Fibroblast of mammary gland (primary cell): ENCODE measurements around the gene ABO.

Experiments
- DNase-seq: peaks from one replicate; pipeline ENCODE4 v3.0.0-alpha.2; 2010; ENCODE audit warnings: low read depth
- H3K4me3 ChIP-seq: 2 replicates; pipeline ENCODE4 v1.5.1; 2011; ENCODE audit warnings: low read depth, mild to moderate bottlenecking, low read length, moderate library complexity; ENCODE audit not compliant: control insufficient read depth
- CTCF ChIP-seq: conservative IDR thresholded peaks from 2 replicates; pipeline ENCODE4 v1.5.1; 2011; ENCODE audit warnings: low read depth, low read length, inconsistent platforms; ENCODE audit not compliant: control insufficient read depth, insufficient read depth

Gene ABO

GRCh38 chr9:133249337-133249736 is 25.7 kb downstream of the ABO start:
- TF ChIP-seq CTCF = no peak
- no peak overlapping the region for H3K4me3 ChIP-seq
- no peak for DNase-seq

- no peak for TF ChIP-seq CTCF
- H3K4me3 ChIP-seq = no peak overlapping the region
- no peak for DNase-seq
These were observed 26.2 kb downstream of the ABO start for GRCh38 chr9:133248726-133249295.

DNA sequence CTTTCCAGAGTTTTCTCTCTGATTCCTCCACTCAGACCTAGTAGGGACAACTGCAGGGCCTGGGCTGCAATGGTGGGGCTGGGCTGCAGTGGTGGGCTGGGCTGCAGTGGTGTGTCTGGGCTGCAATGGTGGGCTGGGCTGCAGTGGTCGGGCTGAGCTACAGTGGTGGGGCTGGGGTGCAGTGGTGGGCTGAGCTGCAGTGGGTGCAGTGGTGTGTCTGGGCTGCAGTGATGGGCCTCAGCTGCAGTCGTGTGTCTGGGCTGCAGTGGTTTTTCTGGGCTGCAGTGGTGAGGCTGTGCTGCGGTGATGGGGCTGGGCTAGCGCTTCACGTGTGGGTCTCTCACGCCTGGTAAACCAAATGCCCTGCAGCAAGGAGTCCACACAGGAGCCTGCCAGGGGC is 27.4 kb downstream of the ABO start:
- no peak overlapping the region for H3K4me3 ChIP-seq
- TF ChIP-seq CTCF = no peak
- DNase-seq = no peak

GRCh38 chr9:133246991-133247390 is 28.0 kb downstream of the ABO start:
- TF ChIP-seq CTCF = no peak

GRCh38 chr9:133246562-133246961 is 28.4 kb downstream of the ABO start:
- DNase-seq = no peak
- no peak for TF ChIP-seq CTCF
- no peak overlapping the region for H3K4me3 ChIP-seq

More at GRCh38 chr9:133246991-133247390, 28.0 kb downstream of the ABO start:
- no peak overlapping the region for H3K4me3 ChIP-seq
- DNase-seq = no peak

DNA sequence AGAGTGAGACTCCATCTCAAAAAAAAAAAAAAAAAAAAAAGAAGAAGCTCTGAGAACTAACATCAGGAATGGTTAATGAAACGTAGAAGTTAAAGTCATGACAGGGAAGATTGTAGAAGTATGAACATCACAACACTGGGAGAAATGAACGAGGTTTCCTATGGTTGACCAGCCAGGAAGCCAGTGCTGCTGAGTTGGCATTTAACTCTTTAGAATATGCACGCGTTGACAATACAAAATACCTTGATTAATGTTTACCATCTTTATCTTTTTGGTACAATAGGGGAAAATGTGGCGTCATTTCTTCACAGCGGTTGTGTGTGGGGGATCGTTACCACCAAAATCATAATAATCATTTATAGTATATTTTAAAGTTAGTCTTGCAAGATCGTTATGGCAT is 32.0 kb downstream of the ABO start:
- TF ChIP-seq CTCF = no peak
- no peak for DNase-seq
- H3K4me3 ChIP-seq = no peak overlapping the region

DNA sequence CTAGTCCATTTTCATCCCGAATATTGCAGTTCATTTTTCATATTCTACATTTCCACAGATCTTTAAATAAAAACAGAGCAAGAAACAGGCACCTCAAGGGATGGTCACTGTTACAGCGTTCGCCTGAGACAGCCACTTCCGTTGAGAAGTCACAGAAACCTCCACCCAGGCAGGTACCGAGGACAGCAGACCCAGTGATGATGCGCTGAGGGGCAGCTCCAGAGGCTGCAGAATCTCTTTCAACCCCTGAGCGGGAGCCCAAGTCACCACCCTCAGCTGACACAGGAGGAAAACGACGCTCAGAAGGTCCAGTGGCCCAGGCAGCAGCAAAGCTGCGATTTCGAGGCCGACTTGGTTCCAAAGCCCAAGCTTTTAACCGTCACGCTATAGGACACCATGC is 32.8 kb downstream of the ABO start:
- no peak overlapping the region for H3K4me3 ChIP-seq
- DNase-seq = no peak
- no peak for TF ChIP-seq CTCF
